ACC112 (cell line): Measurements from ENCODE around the gene GPR37.

Source experiments
- H2AFZ ChIP-seq: fragments of 200-600 bp; sonication (generic); one replicate; pipeline ENCODE4 v1.6.0; 2017; ENCODE audit warnings: antibody characterized with exemption, low read length; ENCODE audit not compliant: unreplicated experiment
- H3K27ac ChIP-seq: fragments of 200-600 bp; sonication (generic); 2 replicates; pipeline ENCODE4 v1.5.1; 2014; ENCODE audit warnings: low read depth, mild to moderate bottlenecking, antibody characterized with exemption, low read length, moderate library complexity
- H3K27me3 ChIP-seq: fragments of 200-600 bp; sonication (generic); 2 replicates; pipeline ENCODE4 v1.6.1; 2014; ENCODE audit warnings: mild to moderate bottlenecking, antibody characterized with exemption, low read length, moderate library complexity, mixed read lengths; ENCODE audit not compliant: insufficient read depth
- H3K36me3 ChIP-seq: fragments of 200-600 bp; sonication (generic); 2 replicates; pipeline ENCODE4 v1.6.1; 2016; ENCODE audit warnings: mild to moderate bottlenecking, antibody characterized with exemption, low read length, moderate library complexity, mixed read lengths; ENCODE audit not compliant: insufficient read depth
- H3K4me1 ChIP-seq: fragments of 200-600 bp; sonication (generic); one replicate; pipeline ENCODE4 v1.6.1; 2016; ENCODE audit warnings: low read length, mixed read lengths; ENCODE audit not compliant: insufficient read depth, unreplicated experiment, control insufficient read depth
- H3K4me3 ChIP-seq: fragments of 200-600 bp; sonication (generic); 2 replicates; pipeline ENCODE4 v1.5.1; 2014; ENCODE audit warnings: mild to moderate bottlenecking, low read depth, low read length
- H3K79me2 ChIP-seq: fragments of 200-600 bp; sonication (generic); one replicate; pipeline ENCODE4 v1.6.0; 2016; ENCODE audit warnings: low read length; ENCODE audit not compliant: control insufficient read depth, unreplicated experiment, insufficient read depth

Gene GPR37, protein sequence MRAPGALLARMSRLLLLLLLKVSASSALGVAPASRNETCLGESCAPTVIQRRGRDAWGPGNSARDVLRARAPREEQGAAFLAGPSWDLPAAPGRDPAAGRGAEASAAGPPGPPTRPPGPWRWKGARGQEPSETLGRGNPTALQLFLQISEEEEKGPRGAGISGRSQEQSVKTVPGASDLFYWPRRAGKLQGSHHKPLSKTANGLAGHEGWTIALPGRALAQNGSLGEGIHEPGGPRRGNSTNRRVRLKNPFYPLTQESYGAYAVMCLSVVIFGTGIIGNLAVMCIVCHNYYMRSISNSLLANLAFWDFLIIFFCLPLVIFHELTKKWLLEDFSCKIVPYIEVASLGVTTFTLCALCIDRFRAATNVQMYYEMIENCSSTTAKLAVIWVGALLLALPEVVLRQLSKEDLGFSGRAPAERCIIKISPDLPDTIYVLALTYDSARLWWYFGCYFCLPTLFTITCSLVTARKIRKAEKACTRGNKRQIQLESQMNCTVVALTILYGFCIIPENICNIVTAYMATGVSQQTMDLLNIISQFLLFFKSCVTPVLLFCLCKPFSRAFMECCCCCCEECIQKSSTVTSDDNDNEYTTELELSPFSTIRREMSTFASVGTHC

DNA sequence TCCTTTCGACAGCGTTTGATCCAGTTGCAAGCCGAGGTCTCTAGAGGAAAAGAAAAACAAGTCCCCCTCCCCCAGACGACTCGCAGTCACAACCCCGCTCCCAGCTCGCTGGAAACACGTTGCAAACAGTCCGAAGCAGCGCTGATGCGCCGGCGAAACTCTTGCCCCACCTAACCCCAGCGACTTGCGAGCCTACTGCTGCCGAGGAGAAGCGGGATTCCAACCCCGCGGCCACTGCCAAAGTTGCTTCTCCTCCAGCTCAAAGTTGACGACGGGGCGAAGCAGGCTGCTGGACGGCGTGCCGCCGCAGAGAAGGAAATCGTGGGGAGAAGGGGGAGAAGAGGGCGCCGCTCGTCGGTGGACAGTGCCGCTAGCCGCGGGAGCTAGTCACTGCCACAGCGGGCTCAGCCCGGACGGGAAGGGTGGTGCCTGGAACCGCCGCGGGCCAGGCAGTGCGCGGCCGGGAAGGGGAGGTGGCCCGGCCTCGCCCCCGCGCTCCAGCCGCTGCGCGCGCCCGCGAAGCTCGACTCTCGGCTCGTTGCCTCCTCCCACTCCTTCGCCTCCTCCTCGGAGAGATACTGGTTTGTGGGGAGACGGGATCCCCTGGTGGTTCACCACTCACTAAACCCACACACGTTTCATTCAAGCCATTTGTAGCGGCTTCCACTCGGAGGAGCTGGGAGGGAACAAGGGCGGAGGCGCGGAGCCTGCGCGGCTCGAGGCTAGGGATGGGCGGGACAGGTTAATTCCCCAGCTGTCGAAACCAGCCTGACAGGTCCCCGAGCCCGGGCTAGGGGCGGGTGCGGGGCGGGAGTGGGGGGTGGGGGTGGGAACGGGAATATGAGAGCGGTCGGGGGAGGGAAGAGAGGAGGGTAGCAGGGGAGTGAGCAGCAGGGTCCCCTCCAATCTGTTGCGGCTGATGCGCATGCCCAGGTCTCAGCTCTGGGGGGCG lies at the start of gene GPR37:
Gene GPR37 (minus strand): TSS at position 392 of the 952 bp plus-strand sequence. CDS start 816 bp downstream, outside the sequence.
- Histone ChIP-seq H3K27ac (no peak within 1 kb of the TSS), H3K36me3 (no peaks in the 10 kb centered on the region), H2AFZ (no peak within 1 kb of the TSS), H3K79me2 (no peaks in the 10 kb centered on the region), H3K27me3 (peaks cover 62% of the 10 kb centered on the region), H3K4me3 (peak within 1 kb of the TSS; percentile 67), H3K4me1 (no peaks in the 10 kb centered on the region)

DNA sequence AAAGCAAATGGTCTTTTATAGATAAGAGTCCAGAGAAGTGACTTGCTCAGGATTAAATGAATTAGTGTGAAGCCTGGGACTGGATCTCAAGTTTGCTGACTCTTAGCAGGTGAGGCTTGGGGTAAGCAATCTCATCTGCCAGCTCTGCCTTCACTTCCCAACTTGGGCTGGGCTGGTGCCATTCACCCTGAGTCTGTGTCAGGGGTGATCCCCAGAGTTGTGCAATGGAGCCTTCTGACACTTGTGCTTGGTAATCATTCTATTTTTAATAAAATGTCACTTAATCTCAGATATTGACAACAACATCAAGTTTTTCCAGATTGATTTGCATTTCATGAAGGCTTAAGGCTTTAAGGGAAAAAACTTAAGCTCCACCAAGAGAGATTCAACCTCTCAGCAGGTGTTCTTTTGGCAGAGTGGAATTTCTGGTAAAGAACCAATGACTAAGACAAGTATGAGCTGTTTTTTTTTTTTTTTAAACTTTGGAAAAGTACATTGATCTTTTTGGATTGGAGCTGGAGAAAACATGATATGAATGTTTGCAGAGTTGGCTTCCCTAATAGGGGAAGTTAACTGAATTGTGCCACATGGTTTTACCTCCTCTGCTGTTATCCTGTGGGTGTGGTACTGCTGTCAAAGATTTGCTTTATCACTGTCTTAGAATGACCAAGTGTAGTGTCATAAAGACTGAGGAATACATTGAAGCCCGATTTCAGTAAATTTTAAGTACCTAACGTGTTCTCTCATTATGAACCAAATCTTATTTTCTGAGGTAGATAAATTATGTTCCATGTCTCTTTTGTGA lies 48.6 kb upstream of the GPR37 start:
- no peak overlapping the region for H2AFZ ChIP-seq
- no peak overlapping the region for H3K4me3 ChIP-seq
- peaks cover 31% of the 10 kb centered on the region for H3K27me3 ChIP-seq
- no peak overlapping the region for H3K27ac ChIP-seq
- H3K79me2 ChIP-seq = no peaks in the 10 kb centered on the region
- no peaks in the 10 kb centered on the region for H3K36me3 ChIP-seq
- H3K4me1 ChIP-seq = no peaks in the 10 kb centered on the region

DNA sequence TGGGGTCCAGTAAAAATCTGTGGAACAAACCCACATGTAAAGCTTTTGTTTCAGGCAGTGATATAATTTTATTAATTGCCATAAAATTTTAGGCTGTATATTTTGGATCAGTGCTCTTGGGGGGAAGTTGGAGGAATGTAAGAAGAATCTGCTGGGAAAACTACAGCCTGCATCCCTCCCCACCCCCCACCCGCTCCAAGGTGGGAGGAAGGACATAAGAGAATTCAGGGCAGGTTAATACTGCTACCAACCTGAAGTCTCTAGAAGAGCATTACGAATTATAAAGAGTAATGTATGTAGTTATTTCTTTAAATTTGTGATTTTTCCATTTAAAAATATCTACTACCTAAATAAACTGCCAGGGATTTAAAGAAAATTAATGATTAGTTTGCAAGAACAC lies 47.2 kb upstream of the GPR37 start:
- Histone ChIP-seq H2AFZ (no peak overlapping the region), H3K36me3 (no peaks in the 10 kb centered on the region), H3K27me3 (peaks cover 31% of the 10 kb centered on the region), H3K79me2 (no peaks in the 10 kb centered on the region), H3K4me3 (no peak overlapping the region), H3K4me1 (no peaks in the 10 kb centered on the region), H3K27ac (no peak overlapping the region)

DNA sequence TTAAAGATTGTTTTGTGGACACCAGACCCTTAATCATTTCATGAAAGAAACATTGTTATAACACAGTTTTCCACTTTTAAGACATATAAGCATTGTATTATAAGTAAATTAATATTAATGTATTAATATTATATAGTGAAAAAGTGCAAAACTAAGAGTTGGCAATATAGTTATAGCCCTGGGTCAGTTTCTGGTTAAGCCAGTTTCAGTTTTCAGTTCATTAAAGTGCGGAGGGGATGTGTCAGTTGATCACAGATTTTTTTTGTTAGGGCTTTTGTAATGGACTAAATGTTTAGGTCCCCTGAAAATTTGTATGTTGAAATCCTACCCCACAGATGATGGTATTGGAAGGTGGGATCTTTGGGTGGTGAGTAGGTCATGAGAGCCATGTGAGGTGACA lies 45.7 kb upstream of the GPR37 start:
- Histone ChIP-seq H3K4me3 (no peak overlapping the region), H3K27ac (no peak overlapping the region), H3K79me2 (no peaks in the 10 kb centered on the region), H2AFZ (no peak overlapping the region), H3K27me3 (peaks cover 31% of the 10 kb centered on the region), H3K36me3 (no peaks in the 10 kb centered on the region), H3K4me1 (no peaks in the 10 kb centered on the region)

DNA sequence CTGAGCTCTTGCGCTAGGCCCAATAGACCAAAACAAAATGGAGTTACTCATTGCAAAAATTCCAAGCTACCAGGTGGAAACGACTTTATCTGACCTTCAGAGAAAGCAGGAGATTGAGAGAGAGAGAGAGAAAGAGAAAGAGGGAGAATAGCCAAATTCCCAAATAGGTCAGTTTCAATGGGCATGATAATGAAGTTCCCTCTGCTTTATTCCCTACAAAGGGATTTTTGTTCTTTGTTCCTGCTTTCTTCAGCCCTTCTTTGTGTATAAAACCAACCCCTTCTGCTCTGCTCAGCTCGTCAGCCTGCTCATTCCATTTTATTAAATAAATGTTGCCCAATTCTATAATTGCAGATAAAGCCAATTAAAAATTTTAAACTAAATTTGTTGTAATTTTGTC lies 45.0 kb upstream of the GPR37 start:
- Histone ChIP-seq H3K4me1 (no peaks in the 10 kb centered on the region), H2AFZ (no peak overlapping the region), H3K4me3 (no peak overlapping the region), H3K27ac (no peak overlapping the region), H3K27me3 (peaks cover 30% of the 10 kb centered on the region), H3K36me3 (no peaks in the 10 kb centered on the region), H3K79me2 (no peaks in the 10 kb centered on the region)

DNA sequence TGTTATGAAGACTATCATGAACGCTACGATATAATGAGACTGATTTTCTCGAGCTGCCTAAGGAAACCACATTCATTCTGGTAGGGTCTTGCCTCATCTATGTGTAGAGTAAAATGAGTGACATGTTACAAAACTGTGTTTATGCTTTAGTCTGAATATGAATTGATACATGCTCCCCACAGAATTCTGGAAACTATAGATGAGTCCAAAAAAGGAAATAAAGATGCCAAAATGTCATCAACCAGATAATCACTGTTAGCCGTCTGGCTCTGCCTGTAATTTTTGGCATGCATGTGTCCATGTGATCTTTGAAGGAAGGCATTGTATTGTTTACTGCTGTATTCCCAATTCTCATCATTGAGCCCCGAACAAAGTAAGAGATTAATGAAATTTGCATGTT lies 42.6 kb upstream of the GPR37 start:
- Histone ChIP-seq H3K79me2 (no peaks in the 10 kb centered on the region), H3K27me3 (peaks cover 28% of the 10 kb centered on the region), H3K4me3 (no peak overlapping the region), H3K4me1 (no peaks in the 10 kb centered on the region), H3K27ac (no peak overlapping the region), H3K36me3 (no peaks in the 10 kb centered on the region), H2AFZ (no peak overlapping the region)

DNA sequence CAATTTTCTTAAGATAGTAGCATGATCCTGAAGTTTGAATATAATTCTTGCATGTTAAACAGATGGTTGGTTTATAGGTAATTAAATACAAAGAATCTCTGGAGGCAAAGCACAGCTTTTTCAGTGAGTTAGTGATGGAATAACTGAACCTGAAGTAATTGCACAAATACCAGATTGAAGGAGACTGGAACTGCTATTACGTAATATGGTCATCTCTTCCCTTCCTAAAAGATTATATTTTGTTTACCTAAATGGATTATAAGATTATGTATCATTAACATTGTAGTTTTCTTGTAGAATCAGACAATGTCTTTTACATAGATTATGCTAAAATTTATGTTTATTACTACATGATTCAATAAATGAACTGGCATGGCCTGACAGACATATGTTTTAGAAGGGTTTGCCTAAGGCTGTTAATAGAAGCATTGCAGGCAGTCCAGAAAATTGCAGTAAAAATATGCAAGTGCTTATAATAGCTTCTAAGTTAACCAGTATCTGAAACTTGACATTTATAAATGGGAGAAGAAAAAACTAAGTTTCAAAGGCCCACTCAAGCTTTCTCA lies 35.8 kb upstream of the GPR37 start:
- Histone ChIP-seq H3K36me3 (no peaks in the 10 kb centered on the region), H3K4me1 (no peaks in the 10 kb centered on the region), H3K27ac (no peak overlapping the region), H3K27me3 (peaks cover 26% of the 10 kb centered on the region), H3K4me3 (no peak overlapping the region), H3K79me2 (no peaks in the 10 kb centered on the region), H2AFZ (no peak overlapping the region)

DNA sequence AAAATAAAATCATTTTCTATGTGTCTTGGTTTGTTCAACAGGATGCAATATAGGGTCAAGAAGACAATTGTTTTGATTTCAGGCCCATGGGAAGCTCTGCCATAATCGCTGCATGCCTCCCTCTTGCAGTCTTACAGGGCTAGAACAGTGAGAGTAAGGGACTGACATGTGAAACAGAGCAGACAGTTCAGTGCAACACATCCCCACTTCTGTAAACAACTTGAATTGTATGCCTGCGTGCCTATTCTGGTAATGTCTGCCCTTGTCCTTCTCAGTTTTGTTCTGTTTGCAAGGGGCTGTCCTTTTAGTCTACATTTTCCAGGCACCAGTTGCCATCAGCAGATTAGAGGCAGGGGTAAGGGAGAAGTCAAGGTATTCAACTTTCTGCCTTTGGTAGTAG lies 34.8 kb upstream of the GPR37 start:
- Histone ChIP-seq H2AFZ (no peak overlapping the region), H3K27ac (no peak overlapping the region), H3K4me3 (no peak overlapping the region), H3K4me1 (no peaks in the 10 kb centered on the region), H3K36me3 (no peaks in the 10 kb centered on the region), H3K79me2 (no peaks in the 10 kb centered on the region), H3K27me3 (peaks cover 34% of the 10 kb centered on the region)

DNA sequence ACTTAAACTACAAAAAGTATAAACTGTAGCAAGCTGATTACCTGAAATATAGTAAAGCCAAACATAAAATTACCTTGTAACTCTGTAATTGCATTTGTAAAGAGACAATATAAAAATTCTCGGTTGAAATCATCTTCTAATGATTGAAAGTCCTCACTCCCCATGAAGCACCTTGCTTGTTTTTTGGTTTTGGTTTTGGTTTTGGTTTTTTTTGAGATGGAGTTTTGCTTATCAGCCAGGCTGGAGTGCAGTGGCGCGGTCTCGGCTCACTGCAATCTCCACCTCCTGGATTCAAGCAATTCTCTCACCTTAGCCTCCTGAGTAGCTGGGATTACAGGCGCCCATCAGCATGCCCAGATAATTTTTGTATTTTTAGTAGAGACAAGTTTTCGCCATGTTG lies 33.9 kb upstream of the GPR37 start:
- no peak overlapping the region for H3K4me3 ChIP-seq
- H3K79me2 ChIP-seq = no peaks in the 10 kb centered on the region
- H3K4me1 ChIP-seq = no peaks in the 10 kb centered on the region
- H2AFZ ChIP-seq = no peak overlapping the region
- peaks cover 35% of the 10 kb centered on the region for H3K27me3 ChIP-seq
- no peaks in the 10 kb centered on the region for H3K36me3 ChIP-seq
- no peak overlapping the region for H3K27ac ChIP-seq

DNA sequence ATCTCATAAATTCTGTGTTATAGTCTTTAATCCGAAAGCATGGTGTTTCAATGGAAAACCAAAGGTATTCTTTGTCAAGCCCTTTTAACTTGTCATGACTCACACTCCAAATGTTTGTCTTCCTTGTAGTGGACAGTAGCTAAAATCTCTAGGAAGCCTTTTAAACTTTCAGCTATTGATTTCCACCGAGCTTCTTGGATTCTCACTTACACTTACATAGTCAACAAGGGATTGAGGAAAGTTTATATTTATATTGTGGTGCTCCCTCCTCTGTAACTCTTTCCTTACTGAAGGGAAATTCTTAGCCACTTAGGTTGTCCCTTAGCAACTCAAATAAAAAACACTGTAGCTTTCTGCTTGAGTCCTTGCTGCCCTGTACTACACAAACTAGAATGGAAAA lies 31.2 kb upstream of the GPR37 start:
- Histone ChIP-seq H3K27ac (no peak overlapping the region), H3K4me3 (no peak overlapping the region), H3K79me2 (no peaks in the 10 kb centered on the region), H2AFZ (no peak overlapping the region), H3K4me1 (no peaks in the 10 kb centered on the region), H3K36me3 (no peaks in the 10 kb centered on the region), H3K27me3 (peaks cover 35% of the 10 kb centered on the region)
